Epithelial cell of proximal tubule (primary cell): ENCODE data around the gene WDR33. TPM values are rescaled to one million over a fixed set of nuclear protein-coding genes. Genes with fewer than 3 reads are reported as not detected.

Experiments
- DNase-seq: peaks from one replicate; pipeline ENCODE4 v3.0.0-alpha.2; 2011; ENCODE audit warnings: low read depth
- H3K4me3 ChIP-seq: 2 replicates; pipeline ENCODE4 v1.5.1; 2011; ENCODE audit warnings: low read depth, mild to moderate bottlenecking, low read length
- CTCF ChIP-seq: conservative IDR thresholded peaks from 2 replicates; pipeline ENCODE4 v1.5.1; 2012; ENCODE audit warnings: low read depth, mild to moderate bottlenecking, low read length
- total RNA-seq: library from RNA; depleted of rRNA; stranded (reverse); fragments of >200 nt; gene quantifications from 2 replicates; pipeline ENCODE4 v1.2.3, GENCODE V29; 2015

Gene WDR33
- total RNA-seq, 1 donor from 2014 or later, result 12.3 TPM

- no peak for DNase-seq
- no peak overlapping the region for H3K4me3 ChIP-seq
- no peak for TF ChIP-seq CTCF
These were observed 120.3 kb downstream of the WDR33 start for GRCh38 chr2:127690696-127691095.

- no peak overlapping the region for H3K4me3 ChIP-seq
- DNase-seq, result no peak
- TF ChIP-seq CTCF, result no peak
These were observed 122.6 kb downstream of the WDR33 start for GRCh38 chr2:127688405-127688804.

GRCh38 chr2:127685410-127686080, 125.4 kb downstream of the WDR33 start:
- no peak for DNase-seq
- no peak overlapping the region for H3K4me3 ChIP-seq
- no peak for TF ChIP-seq CTCF

GRCh38 chr2:127683757-127684156, 127.2 kb downstream of the WDR33 start:
- no peak overlapping the region for H3K4me3 ChIP-seq
- TF ChIP-seq CTCF, result no peak
- DNase-seq, result no peak

- DNase-seq, result no peak
- H3K4me3 ChIP-seq, result no peak overlapping the region
- TF ChIP-seq CTCF, result no peak
These were observed 127.9 kb downstream of the WDR33 start for GRCh38 chr2:127683056-127683455.

- TF ChIP-seq CTCF, result no peak
- H3K4me3 ChIP-seq, result no peak overlapping the region
- DNase-seq, result no peak
These were observed 128.8 kb downstream of the WDR33 start for GRCh38 chr2:127681976-127682857.
